OCI-LY7 (cell line): ENCODE measurements around the gene ATP8B3. TPM values are rescaled to one million over a fixed set of nuclear protein-coding genes. Genes with fewer than 3 reads are reported as not detected.

ENCODE experiments used
- BruUV-seq: library from RNA; stranded (reverse); fragments of 400-500 nt; replicated peaks from 2 replicates; lab custom pipeline; 2021; lab: Mats Ljungman, UMichigan
- CTCF ChIA-PET: fragments of 300-600 bp; sonication (Branson Sonifier 250); formaldehyde crosslinking; loops from one replicate; lab custom pipeline; 2022; ENCODE audit warnings: antibody characterized with exemption; ENCODE audit not compliant: unreplicated experiment; lab: Charles Lee
- POLR2A ChIA-PET: fragments of 300-600 bp; sonication (Branson Sonifier 250); formaldehyde crosslinking; loops from one replicate; lab custom pipeline; 2022; ENCODE audit warnings: antibody characterized with exemption; lab: Charles Lee
- DNase-seq: peaks from one replicate; pipeline ENCODE4 v3.0.0-alpha.2; 2015; ENCODE audit warnings: low spot score
- H2AFZ ChIP-seq: fragments of 200-600 bp; sonication (generic), shearing (Covaris generic); 2 replicates; pipeline ENCODE4 v1.6.1; 2014; ENCODE audit warnings: mild to moderate bottlenecking, antibody characterized with exemption, low read length, moderate library complexity
- H3K27ac ChIP-seq: fragments of 200-600 bp; sonication (generic); 2 replicates; pipeline ENCODE4 v1.5.1; 2014; ENCODE audit warnings: mixed run types, low read depth, mild to moderate bottlenecking, moderate library complexity, low read length, inconsistent platforms; ENCODE audit not compliant: poor library complexity, severe bottlenecking
- H3K36me3 ChIP-seq: fragments of 200-600 bp; sonication (generic); 2 replicates; pipeline ENCODE4 v1.6.1; 2014; ENCODE audit warnings: mild to moderate bottlenecking, antibody characterized with exemption, low read length, moderate library complexity, mixed read lengths; ENCODE audit not compliant: insufficient read depth
- H3K4me1 ChIP-seq: fragments of 200-600 bp; sonication (generic); 2 replicates; pipeline ENCODE4 v1.5.1; 2014; ENCODE audit warnings: mild to moderate bottlenecking, low read length; ENCODE audit not compliant: insufficient read depth, poor library complexity, severe bottlenecking
- H3K4me2 ChIP-seq: fragments of 200-600 bp; sonication (generic); 2 replicates; pipeline ENCODE4 v1.6.1; 2014; ENCODE audit warnings: mild to moderate bottlenecking, low read length
- H3K4me3 ChIP-seq: fragments of 200-600 bp; sonication (generic); 2 replicates; pipeline ENCODE4 v1.5.1; 2014; ENCODE audit warnings: mild to moderate bottlenecking, low read depth, low read length; ENCODE audit not compliant: poor library complexity, severe bottlenecking
- H3K79me2 ChIP-seq: fragments of 200-600 bp; sonication (generic); 2 replicates; pipeline ENCODE4 v1.6.1; 2016; ENCODE audit warnings: low read depth, mild to moderate bottlenecking, low read length, moderate library complexity, mixed read lengths; ENCODE audit not compliant: insufficient read depth
- H3K9me2 ChIP-seq: fragments of 200-600 bp; sonication (generic); 2 replicates; pipeline ENCODE4 v1.6.1; 2016; ENCODE audit warnings: mild to moderate bottlenecking, low read length, mixed read lengths; ENCODE audit not compliant: insufficient read depth
- H3K9me3 ChIP-seq: fragments of 200-600 bp; sonication (generic); 2 replicates; pipeline ENCODE4 v1.6.1; 2014; ENCODE audit warnings: mild to moderate bottlenecking, mixed run types, low read length, mixed read lengths
- H4K20me1 ChIP-seq: fragments of 200-600 bp; sonication (generic); 2 replicates; pipeline ENCODE4 v1.6.1; 2014; ENCODE audit warnings: mild to moderate bottlenecking, antibody characterized with exemption, low read length, moderate library complexity, mixed read lengths; ENCODE audit not compliant: insufficient read depth
- EZH2phosphoT487 ChIP-seq: fragments of 200-600 bp; sonication (generic); IDR thresholded peaks from 2 replicates; pipeline ENCODE4 v1.6.1; 2018; ENCODE audit warnings: low read depth, borderline replicate concordance, mild to moderate bottlenecking, mixed run types, antibody characterized with exemption, low read length, moderate library complexity, mixed read lengths
- intact Hi-C: fragments of 100-400 bp; cut with micrococcal nuclease; formaldehyde crosslinking; loops from one replicate; pipeline ENCODE4 v1.10.0; 2022; ENCODE audit not compliant: unreplicated experiment
- total RNA-seq, 2 experiments: library from RNA; depleted of rRNA in 1 of 2; stranded (reverse); fragments of >200 nt in 1 of 2; shearing (Covaris generic) in 1 of 2; gene quantifications; 2 replicates each; pipeline ENCODE4 v1.2.3, GENCODE V29; 2014 to 2022
- TF ChIP-seq, protein P1 (sequence below): fragments of 200-600 bp; sonication (generic); conservative IDR thresholded peaks from 2 replicates; pipeline ENCODE4 v1.5.1; 2014; ENCODE audit warnings: mild to moderate bottlenecking, antibody characterized with exemption, low read length, moderate library complexity, mixed read lengths

ATP8B3 gene
- total RNA-seq, 2 experiments from 2014 or later: 5.9 to 19.3 TPM

DNA sequence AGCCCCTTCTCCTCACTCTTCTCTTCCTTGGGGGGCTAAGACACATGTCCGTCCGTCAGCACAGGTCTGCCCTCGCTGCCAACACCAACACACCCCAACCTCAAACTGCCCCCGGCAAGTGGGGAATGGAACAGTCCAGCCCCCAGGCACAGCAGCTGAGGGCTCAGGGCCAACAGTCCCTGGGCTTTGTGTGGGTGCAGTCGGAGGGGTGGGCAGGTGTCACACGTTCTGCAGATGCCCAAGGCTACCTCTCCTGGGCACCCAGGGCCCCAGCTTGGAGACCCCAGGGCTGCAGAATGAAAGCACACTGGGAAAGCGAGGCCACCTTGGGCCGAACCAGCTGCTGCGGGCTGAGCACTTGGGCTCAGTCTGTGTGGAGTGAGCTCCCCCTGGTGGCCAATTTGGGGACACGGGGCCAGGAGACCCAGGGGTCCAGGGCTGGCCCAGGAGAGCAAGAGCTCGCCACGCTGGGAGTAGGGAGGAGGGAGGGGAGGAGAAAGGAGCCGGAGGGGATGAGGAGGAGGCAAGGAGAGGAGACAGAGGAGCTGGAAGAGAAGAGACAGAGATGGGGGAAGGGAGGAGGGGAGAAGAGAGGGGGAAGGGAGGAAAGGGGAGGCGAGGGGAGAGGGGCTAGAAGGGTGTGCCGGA lies 14.0 kb upstream of the ATP8B3 start:
- H3K79me2 ChIP-seq: no peaks in the 10 kb centered on the region
- H3K27ac ChIP-seq: no peak overlapping the region
- no TSS peak for BruUV-seq
- H3K4me3 ChIP-seq: no peak overlapping the region
- H3K36me3 ChIP-seq: peaks cover 88% of the 10 kb centered on the region
- H3K9me2 ChIP-seq: no peaks in the 10 kb centered on the region
- H3K4me2 ChIP-seq: no peak overlapping the region
- TF ChIP-seq, protein P1, sequence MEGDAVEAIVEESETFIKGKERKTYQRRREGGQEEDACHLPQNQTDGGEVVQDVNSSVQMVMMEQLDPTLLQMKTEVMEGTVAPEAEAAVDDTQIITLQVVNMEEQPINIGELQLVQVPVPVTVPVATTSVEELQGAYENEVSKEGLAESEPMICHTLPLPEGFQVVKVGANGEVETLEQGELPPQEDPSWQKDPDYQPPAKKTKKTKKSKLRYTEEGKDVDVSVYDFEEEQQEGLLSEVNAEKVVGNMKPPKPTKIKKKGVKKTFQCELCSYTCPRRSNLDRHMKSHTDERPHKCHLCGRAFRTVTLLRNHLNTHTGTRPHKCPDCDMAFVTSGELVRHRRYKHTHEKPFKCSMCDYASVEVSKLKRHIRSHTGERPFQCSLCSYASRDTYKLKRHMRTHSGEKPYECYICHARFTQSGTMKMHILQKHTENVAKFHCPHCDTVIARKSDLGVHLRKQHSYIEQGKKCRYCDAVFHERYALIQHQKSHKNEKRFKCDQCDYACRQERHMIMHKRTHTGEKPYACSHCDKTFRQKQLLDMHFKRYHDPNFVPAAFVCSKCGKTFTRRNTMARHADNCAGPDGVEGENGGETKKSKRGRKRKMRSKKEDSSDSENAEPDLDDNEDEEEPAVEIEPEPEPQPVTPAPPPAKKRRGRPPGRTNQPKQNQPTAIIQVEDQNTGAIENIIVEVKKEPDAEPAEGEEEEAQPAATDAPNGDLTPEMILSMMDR: peak; percentile 92
- TF ChIP-seq EZH2phosphoT487: no peak
- no peaks in the 10 kb centered on the region for H3K4me1 ChIP-seq
- H2AFZ ChIP-seq: no peak overlapping the region
- intact Hi-C loops: no loop called here
- DNase-seq: peak; percentile 73
- no peaks in the 10 kb centered on the region for H3K9me3 ChIP-seq
- ChIA-PET POLR2A (interaction anchor here (0.6 kb wide), 1 partner anchor 387 kb away, joined by 3 read pairs; no protein-coding TSS in a partner anchor), CTCF (interaction anchor here (0.7 kb wide), 1 partner anchor 12 kb away, joined by 7 read pairs; no protein-coding TSS in a partner anchor)
- H4K20me1 ChIP-seq: no peaks in the 10 kb centered on the region

DNA sequence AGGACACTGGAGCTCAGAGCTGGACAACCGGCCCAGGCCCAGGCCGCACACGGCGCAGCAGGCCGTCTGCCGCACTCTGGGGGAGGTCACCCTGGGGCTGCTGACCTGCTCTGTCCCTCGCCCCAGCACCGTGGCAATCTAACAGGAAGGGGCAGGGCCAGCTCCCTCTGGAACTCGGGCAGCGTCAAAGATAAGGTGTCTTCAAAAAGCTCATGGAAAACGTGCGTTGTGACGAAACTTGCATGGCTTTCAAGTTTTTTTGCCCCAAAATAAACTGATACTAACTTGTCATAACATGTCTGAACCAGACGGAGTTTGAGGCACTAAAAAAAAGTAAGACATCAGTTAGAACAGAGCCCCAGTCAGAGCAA lies 12.2 kb upstream of the ATP8B3 start:
- H3K79me2 ChIP-seq: no peaks in the 10 kb centered on the region
- POLR2A ChIA-PET: no interaction called here
- intact Hi-C loops: no loop called here

More for the DNA sequence above, 12.2 kb upstream of the ATP8B3 start:
- no peaks in the 10 kb centered on the region for H3K9me3 ChIP-seq
- H2AFZ ChIP-seq: no peak overlapping the region
- H3K4me2 ChIP-seq: no peak overlapping the region
- TF ChIP-seq, protein P1: no peak
- TF ChIP-seq EZH2phosphoT487: no peak
- H3K4me1 ChIP-seq: no peaks in the 10 kb centered on the region
- TSS peak; percentile 42 for BruUV-seq
- H4K20me1 ChIP-seq: no peaks in the 10 kb centered on the region
- no peaks in the 10 kb centered on the region for H3K9me2 ChIP-seq
- CTCF ChIA-PET: no interaction called here
- no peak for DNase-seq
- H3K4me3 ChIP-seq: no peak overlapping the region
- peaks cover 91% of the 10 kb centered on the region for H3K36me3 ChIP-seq
- no peak overlapping the region for H3K27ac ChIP-seq
